Common myeloid progenitor, CD34-positive (primary cell): Measurements from ENCODE around the gene PKN1.

Experiments used
- CTCF ChIA-PET: fragments of 350-600 bp; sonication (Branson Sonifier 250); formaldehyde crosslinking; loops from one replicate; lab custom pipeline; 2021; ENCODE audit warnings: antibody characterized with exemption; lab: Charles Lee
- POLR2A ChIA-PET: fragments of 350-600 bp; sonication (Branson Sonifier 250); formaldehyde crosslinking; loops from one replicate; lab custom pipeline; 2021; ENCODE audit warnings: antibody characterized with exemption; lab: Charles Lee
- DNase-seq, 3 donors: peaks; one replicate each; pipeline versions ENCODE4 v3.0.0 to v3.0.0-alpha.2; 2013
- H3K27ac ChIP-seq, 2 experiments: 1 replicate in 1 of 2; 2 replicates in 1 of 2; pipeline ENCODE4 v1.7.0; 2013; ENCODE audit warnings: inconsistent platforms in 2 of 2, low read length in 2 of 2, mild to moderate bottlenecking in 2 of 2, low read depth in 1 of 2, moderate library complexity in 1 of 2; ENCODE audit not compliant: severe bottlenecking in 2 of 2, insufficient read depth in 1 of 2, poor library complexity in 1 of 2
- H3K27me3 ChIP-seq, 5 experiments: replicated peaks in 2 of 5; 1 replicate in 3 of 5; 2 replicates in 2 of 5; pipeline versions ENCODE4 v1.6.1 to v1.7.0; 2013; ENCODE audit warnings: low read length in 4 of 5, mild to moderate bottlenecking in 2 of 5, moderate library complexity in 2 of 5, inconsistent platforms in 1 of 5; ENCODE audit not compliant: insufficient read depth in 5 of 5, control insufficient read depth in 4 of 5
- H3K36me3 ChIP-seq, 4 experiments: 1 replicate in 2 of 4; 2 replicates in 2 of 4; pipeline versions ENCODE4 v1.6.1 to v1.7.0; 2013; ENCODE audit warnings: low read length in 3 of 4, control low read depth in 1 of 4, mild to moderate bottlenecking in 1 of 4; ENCODE audit not compliant: control insufficient read depth in 4 of 4, insufficient read depth in 4 of 4
- H3K4me1 ChIP-seq, 4 experiments: 1 replicate in 3 of 4; 2 replicates in 1 of 4; pipeline versions ENCODE4 v1.6.1 to v1.7.1; 2013; ENCODE audit warnings: low read length in 3 of 4, mild to moderate bottlenecking in 3 of 4, control low read depth in 1 of 4, inconsistent platforms in 1 of 4, moderate library complexity in 1 of 4; ENCODE audit not compliant: control insufficient read depth in 4 of 4, insufficient read depth in 4 of 4; ENCODE audit errors: control extremely low read depth in 1 of 4
- H3K4me3 ChIP-seq, 7 experiments: 1 replicate in 4 of 7; 2 replicates in 3 of 7; pipeline versions ENCODE4 v1.5.1 to v1.7.0; 2013; ENCODE audit warnings: mild to moderate bottlenecking in 7 of 7, low read length in 6 of 7, moderate library complexity in 6 of 7, inconsistent platforms in 2 of 7, low read depth in 2 of 7, control low read depth in 1 of 7; ENCODE audit not compliant: insufficient read depth in 4 of 7, control insufficient read depth in 1 of 7; ENCODE audit errors: extremely low read depth in 1 of 7
- H3K9me3 ChIP-seq, 5 experiments: 1 replicate in 4 of 5; 2 replicates in 1 of 5; pipeline versions ENCODE4 v1.6.1 to v1.7.1; 2013; ENCODE audit warnings: low read length in 4 of 5, mild to moderate bottlenecking in 2 of 5, inconsistent platforms in 1 of 5, low read depth in 1 of 5, moderate library complexity in 1 of 5; ENCODE audit not compliant: control insufficient read depth in 4 of 5, insufficient read depth in 2 of 5; ENCODE audit errors: control extremely low read depth in 1 of 5
- WGBS: methylation state at CpG from one replicate; pipeline ENCODE4 v1.1.5; 2013; ENCODE audit not compliant: insufficient coverage; 5-methylcytosine and 5-hydroxymethylcytosine counted together

The PKN1 gene

DNA sequence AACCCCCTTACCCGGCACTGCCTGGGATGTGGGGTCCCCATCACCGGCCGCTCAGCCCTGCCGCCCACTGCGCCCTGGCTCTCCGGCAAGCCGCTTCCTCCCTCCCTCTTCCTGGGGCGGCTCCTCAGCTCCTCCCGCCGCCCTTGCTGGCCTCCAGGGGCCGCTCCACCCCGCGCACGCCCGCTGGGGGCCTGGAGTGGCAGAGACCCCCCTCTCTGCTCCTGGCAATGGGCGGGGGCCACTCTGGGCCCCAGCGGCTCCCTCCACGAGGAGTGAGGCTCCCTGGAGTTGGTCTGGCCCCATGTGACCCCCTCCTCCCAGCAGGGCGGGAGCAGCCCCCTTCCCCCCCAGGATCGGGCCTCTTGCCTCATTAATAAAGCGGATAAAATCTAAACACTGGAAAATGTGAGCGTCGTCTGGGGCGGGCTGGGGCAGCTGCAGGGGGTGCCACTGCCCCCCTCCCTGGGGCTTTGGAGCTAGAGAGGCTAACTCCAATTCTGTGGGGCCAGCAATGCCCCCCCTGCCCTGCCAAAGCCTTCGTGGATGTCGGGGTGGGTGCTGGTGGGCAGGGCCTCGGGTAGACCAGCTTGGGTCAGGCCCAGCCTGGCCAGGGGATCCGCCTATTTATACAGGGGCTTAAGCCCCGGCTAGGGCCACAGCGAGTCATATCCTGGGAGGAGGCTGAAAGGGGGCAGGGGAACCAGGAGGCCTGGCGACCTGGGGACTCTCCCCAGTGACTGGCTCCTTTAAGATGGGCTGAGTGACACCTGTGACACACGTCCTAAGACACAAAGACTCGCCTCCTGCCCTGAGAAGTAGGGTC, 42.4 kb downstream of the PKN1 start, which contains the start of gene PTGER1:
TSS of gene PTGER1 (minus strand) at position 104 of the 823 bp plus-strand sequence. CDS start 1,034 bp downstream, outside the sequence.
- no peak within 1 kb of the TSS for H3K27ac ChIP-seq
- ChIA-PET POLR2A (no interaction called here), CTCF (interaction anchor here (0.7 to 2.1 kb wide), 5 partner anchors 10 to 55 kb away, joined by 3 to 6 read pairs (median 4); no protein-coding TSS in a partner anchor)
- peaks cover 0 to 23% (median 10%) of the 10 kb centered on the region in 4 experiments for H3K36me3 ChIP-seq
- no peaks in the 10 kb centered on the region for H3K9me3 ChIP-seq
- 13% methylated on average over 16 of the region's 33 CpGs for WGBS
- H3K4me1 ChIP-seq, result peaks cover 0 to 56% (median 51%) of the 10 kb centered on the region in 4 experiments
- peak; percentile 39 to 51 (median 42) for DNase-seq
- peak within 1 kb of the TSS in 5 of 7 experiments; percentile 6 to 58 (median 28) for H3K4me3 ChIP-seq
- peaks cover 0 to 37% (median 7%) of the 10 kb centered on the region in 5 experiments for H3K27me3 ChIP-seq

DNA sequence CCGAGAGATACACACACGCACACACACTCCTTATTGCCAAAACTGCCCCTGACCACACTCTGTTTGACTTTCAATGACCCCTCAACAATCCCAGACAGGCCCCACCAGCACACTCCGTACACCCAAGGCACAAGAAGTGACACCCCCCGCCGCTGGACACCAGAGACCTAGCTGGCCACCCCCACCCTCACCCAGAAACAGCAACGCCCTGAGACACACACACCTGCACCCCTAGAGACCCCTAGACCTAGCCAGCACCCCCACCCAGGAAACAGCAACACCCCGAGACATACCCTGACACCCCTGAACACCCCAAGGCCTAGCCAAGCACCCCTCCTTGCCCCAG, 43.2 kb downstream of the PKN1 start:
- no peak for DNase-seq
- peaks cover 0 to 60% (median 55%) of the 10 kb centered on the region in 4 experiments for H3K4me1 ChIP-seq
- ChIA-PET POLR2A (no interaction called here), CTCF (interaction anchor here (2.1 kb wide), 1 partner anchor 9 kb away, joined by 6 read pairs; no protein-coding TSS in a partner anchor)
- H3K27ac ChIP-seq, result no peak overlapping the region
- H3K4me3 ChIP-seq, result no peak overlapping the region
- H3K36me3 ChIP-seq, result peaks cover 0 to 17% (median 7%) of the 10 kb centered on the region in 4 experiments
- peaks cover 0 to 37% (median 7%) of the 10 kb centered on the region in 5 experiments for H3K27me3 ChIP-seq
- WGBS, result 80% methylated on average over 1 of the region's 7 CpGs
- H3K9me3 ChIP-seq, result no peaks in the 10 kb centered on the region

DNA sequence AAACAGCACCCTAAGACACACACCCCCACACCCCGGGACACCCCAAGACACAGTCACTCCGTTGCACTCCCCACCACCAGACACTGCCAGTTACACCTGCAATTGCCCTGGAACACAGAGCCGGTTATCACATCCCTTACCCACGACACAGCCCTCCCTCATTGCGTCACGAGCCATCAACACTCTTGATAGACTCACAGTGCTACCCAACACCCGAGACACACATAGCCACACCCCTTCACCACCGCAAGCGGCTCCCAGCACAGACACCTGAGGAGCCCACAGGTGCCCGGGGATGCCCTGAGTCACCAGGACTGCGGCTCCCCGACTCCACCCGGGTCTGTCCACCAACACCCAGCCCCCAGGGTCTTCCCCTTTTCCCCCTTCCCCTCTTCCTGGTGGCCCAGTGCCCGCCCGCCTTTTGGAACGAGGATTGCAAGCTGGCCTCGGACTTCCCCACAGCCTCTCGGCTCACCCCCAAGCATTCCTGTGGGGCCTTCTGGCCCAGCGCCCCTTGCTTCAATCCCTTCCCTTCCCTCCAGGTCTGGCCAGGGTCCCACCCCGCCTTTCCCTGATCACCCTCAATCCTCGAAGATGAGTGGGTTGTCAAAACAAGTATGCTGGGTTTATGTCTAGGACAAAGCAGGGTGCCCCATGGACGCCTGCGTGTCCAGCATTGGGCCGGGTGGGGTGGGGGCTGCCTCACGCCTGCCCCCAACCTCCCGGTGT, 43.7 kb downstream of the PKN1 start:
- 86% methylated on average over 25 of the region's 26 CpGs for WGBS
- Histone ChIP-seq H3K9me3 (no peaks in the 10 kb centered on the region), H3K4me1 (peaks cover 0 to 58% (median 54%) of the 10 kb centered on the region in 4 experiments), H3K36me3 (peaks cover 0 to 15% (median 7%) of the 10 kb centered on the region in 4 experiments), H3K27ac (no peak overlapping the region), H3K27me3 (peaks cover 0 to 37% (median 7%) of the 10 kb centered on the region in 5 experiments), H3K4me3 (no peak overlapping the region)
- ChIA-PET POLR2A (no interaction called here), CTCF (interaction anchor here (1.8 kb wide), 1 partner anchor 33 kb away, joined by 5 read pairs; no protein-coding TSS in a partner anchor)
- peak in 2 of 3 donors; percentile 42 to 50 for DNase-seq

DNA sequence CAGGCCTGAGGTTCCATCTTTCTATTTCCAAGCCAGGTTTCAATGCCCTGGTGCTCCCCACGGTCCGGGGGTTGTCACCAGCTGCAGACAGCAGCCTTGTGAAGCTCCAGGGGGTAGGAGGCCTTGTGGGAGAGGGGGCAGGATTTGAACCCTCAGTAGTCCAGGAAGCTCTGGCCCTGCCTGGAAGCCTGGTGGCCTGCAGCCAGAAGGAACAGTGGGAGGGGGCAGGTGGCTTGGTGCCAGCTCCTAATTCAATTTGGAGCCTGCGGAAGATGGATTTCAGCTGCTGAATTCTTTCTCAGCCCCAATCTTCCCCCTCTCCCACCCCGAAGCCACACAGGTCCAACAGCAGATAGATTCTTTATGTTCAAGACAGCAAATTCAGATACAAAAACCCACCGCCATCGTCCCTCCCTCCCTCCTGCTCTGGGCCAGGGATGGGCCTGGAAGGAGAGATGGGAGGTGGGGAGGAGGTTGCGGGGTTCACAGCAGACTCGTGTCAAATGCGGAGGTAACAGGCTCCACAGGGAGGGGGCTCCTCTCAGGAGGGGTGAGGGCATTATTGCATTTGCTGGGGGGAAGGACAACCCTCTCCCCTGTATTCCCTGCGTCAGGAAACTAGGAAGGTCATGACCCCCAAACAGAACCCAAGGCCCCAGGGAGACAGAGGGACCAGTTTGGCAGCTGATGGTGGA, 44.5 kb downstream of the PKN1 start:
- 100% methylated on average over 1 of the region's 10 CpGs for WGBS
- H3K4me1 ChIP-seq, result peaks cover 0 to 51% (median 47%) of the 10 kb centered on the region in 4 experiments
- peaks cover 0 to 33% (median 7%) of the 10 kb centered on the region in 5 experiments for H3K27me3 ChIP-seq

DNA sequence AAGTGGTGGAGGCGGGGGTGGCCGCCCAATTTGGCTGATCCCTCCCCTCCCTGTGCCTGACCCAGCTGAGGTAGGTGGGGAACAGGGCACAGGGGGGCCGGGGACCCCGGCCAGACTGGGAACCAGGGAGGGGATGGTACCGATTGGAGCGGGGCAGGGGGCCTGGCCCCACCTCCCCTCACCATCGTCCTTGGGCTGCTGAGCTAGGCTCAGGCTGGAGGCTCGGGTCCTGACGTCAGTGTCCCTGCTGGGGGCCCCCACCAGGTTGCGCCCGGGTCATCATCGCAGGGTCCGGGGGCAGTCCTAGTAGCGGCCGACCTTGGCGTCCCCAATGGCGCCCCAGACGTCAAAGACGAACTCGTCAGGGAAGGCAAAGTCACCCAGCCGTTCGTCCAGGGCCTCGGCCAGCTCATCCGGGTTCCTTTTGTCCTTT, 45.0 kb downstream of the PKN1 start:
- Histone ChIP-seq H3K27ac (no peak overlapping the region), H3K27me3 (peaks cover 0 to 27% (median 6%) of the 10 kb centered on the region in 5 experiments), H3K36me3 (peaks cover 0 to 15% (median 9%) of the 10 kb centered on the region in 4 experiments), H3K4me1 (peaks cover 0 to 45% (median 42%) of the 10 kb centered on the region in 4 experiments), H3K4me3 (no peak overlapping the region), H3K9me3 (no peaks in the 10 kb centered on the region)
- no peak for DNase-seq
- POLR2A ChIA-PET, result no interaction called here
- CTCF ChIA-PET, result interaction anchor here (0.7 to 6.2 kb wide), 8 partner anchors 9 to 598 kb away, joined by 3 to 50 read pairs (median 6); partner anchors contain the start of genes DDX39A and PKN1
- 96% methylated on average over 23 of the region's 24 CpGs for WGBS

More for the DNA sequence above, 44.5 kb downstream of the PKN1 start:
- Histone ChIP-seq H3K36me3 (peaks cover 0 to 15% (median 8%) of the 10 kb centered on the region in 4 experiments), H3K27ac (no peak overlapping the region), H3K4me3 (no peak overlapping the region), H3K9me3 (no peaks in the 10 kb centered on the region)
- no peak for DNase-seq
- ChIA-PET CTCF (interaction anchor here (1.3 to 4.8 kb wide), 5 partner anchors 8 to 122 kb away, joined by 3 to 50 read pairs (median 5); no protein-coding TSS in a partner anchor), POLR2A (no interaction called here)

DNA sequence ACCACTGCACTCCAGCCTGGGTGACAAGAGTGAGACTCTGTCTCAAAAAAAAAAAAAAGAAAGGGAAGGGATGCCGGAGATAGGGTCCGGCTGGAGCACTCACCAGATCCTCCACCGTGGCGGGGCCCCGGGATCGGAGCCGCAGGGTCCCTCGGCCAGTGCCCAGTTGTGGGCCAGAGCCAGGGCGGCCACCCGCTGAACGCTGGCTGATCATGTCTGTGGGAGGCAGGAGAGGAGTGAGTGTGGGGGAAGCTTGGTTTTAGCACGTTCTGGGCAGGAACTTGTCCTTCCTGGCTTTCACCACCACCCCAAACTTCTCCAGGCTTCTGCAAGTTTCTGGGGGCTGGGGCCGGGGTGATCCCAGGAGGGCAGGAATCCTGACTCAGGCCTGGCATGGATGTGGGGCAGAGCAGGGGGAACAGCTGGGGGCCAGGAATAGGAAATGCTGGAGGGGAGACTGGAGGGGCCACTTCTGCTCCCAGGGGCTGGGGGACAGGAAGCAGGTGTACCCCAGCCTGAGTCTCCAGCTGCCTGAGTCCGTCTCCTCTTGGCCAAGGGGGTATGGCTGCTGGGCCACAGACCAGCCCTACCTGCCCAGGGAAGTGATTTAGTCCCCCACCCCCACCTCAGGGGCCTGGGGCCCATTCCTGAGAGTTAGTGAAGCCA, 46.3 kb downstream of the PKN1 start:
- Histone ChIP-seq H3K4me3 (peak overlapping the region in 2 of 7 experiments; percentile 11 to 19), H3K4me1 (peaks cover 0 to 40% (median 34%) of the 10 kb centered on the region in 4 experiments), H3K27me3 (peaks cover 0 to 14% (median 6%) of the 10 kb centered on the region in 5 experiments), H3K27ac (no peak overlapping the region), H3K9me3 (no peaks in the 10 kb centered on the region), H3K36me3 (peaks cover 0 to 15% (median 9%) of the 10 kb centered on the region in 4 experiments)
- POLR2A ChIA-PET, result interaction anchor here (0.6 to 1.4 kb wide), 3 partner anchors 12 to 330 kb away, joined by 3 to 11 read pairs (median 3); partner anchors contain the start of gene DNAJB1
- 42% methylated on average over 4 of the region's 14 CpGs for WGBS
- CTCF ChIA-PET, result interaction anchor here (0.8 to 6.2 kb wide), 18 partner anchors 8 to 342 kb away, joined by 3 to 50 read pairs (median 5); partner anchors contain the start of genes DDX39A, GIPC1 and PKN1
- peak in 2 of 3 donors; percentile 35 to 37 for DNase-seq
